Spleen (tissue), 11 donors: ENCODE measurements around the gene CCSER2. TPM values are rescaled to one million over a fixed set of nuclear protein-coding genes. Genes with fewer than 3 reads are reported as not detected.

Experiments used
- DNase-seq: peaks from one replicate; pipeline ENCODE4 v3.0.0-alpha.2; 2020
- H3K27ac ChIP-seq, 8 donors: fragments of 200-600 bp; sonication (generic) in 7 of 8; 1 replicate in 4 of 8; 2 replicates in 4 of 8; pipeline versions ENCODE4 v1.5.0 to v1.8.0; 2016 to 2021; ENCODE audit warnings: inconsistent platforms in 4 of 8, mild to moderate bottlenecking in 4 of 8, moderate library complexity in 1 of 8
- H3K27me3 ChIP-seq, 7 donors: fragments of 200-600 bp; sonication (generic) in 6 of 7; replicated peaks in 1 of 7; 1 replicate in 4 of 7; 2 replicates in 3 of 7; pipeline versions ENCODE4 v1.5.0 to v1.8.0; 2016 to 2021; ENCODE audit warnings: inconsistent platforms in 3 of 7, mild to moderate bottlenecking in 1 of 7
- H3K36me3 ChIP-seq, 6 donors: fragments of 200-600 bp; sonication (generic) in 5 of 6; 1 replicate in 4 of 6; 2 replicates in 2 of 6; pipeline versions ENCODE4 v1.5.0 to v1.8.0; 2016 to 2021; ENCODE audit warnings: inconsistent platforms in 2 of 6
- H3K4me1 ChIP-seq, 6 donors: fragments of 200-600 bp; sonication (generic) in 5 of 6; 1 replicate in 3 of 6; 2 replicates in 3 of 6; pipeline versions ENCODE4 v1.5.0 to v1.8.0; 2016 to 2021; ENCODE audit warnings: inconsistent platforms in 3 of 6
- H3K4me3 ChIP-seq, 8 donors: fragments of 200-600 bp; sonication (generic) in 7 of 8; 1 replicate in 4 of 8; 2 replicates in 4 of 8; pipeline versions ENCODE4 v1.5.0 to v1.8.0; 2016 to 2021; ENCODE audit warnings: inconsistent platforms in 4 of 8, mild to moderate bottlenecking in 4 of 8, moderate library complexity in 2 of 8
- H3K9me3 ChIP-seq, 8 donors: fragments of 200-600 bp; sonication (generic) in 7 of 8; 1 replicate in 4 of 8; 2 replicates in 4 of 8; pipeline versions ENCODE4 v1.5.0 to v1.8.0; 2016 to 2021; ENCODE audit warnings: inconsistent platforms in 4 of 8
- POLR2A ChIP-seq, 3 donors: fragments of 450-650 bp; IDR thresholded peaks; one replicate each; pipeline ENCODE4 v1.5.1; 2017; ENCODE audit warnings: antibody characterized with exemption in 3 of 3, mild to moderate bottlenecking in 1 of 3
- POLR2AphosphoS5 ChIP-seq, 3 donors: sonication (generic); formaldehyde crosslinking; IDR thresholded peaks; one replicate each; pipeline ENCODE4 v1.5.1; 2017; ENCODE audit warnings: antibody characterized with exemption in 3 of 3
- WGBS, 5 donors: extraction: QIAGEN DNeasy Blood & Tissue Kit in 3 of 5; methylation state at CpG; one replicate each; pipeline versions ENCODE4 v1.1.5 to v1.1.7; 2013 to 2018; 5-methylcytosine and 5-hydroxymethylcytosine counted together
- intact Hi-C: fragments of 100-400 bp; cut with DNase I; formaldehyde crosslinking; loops from one replicate; pipeline ENCODE4 v1.15.0; 2023; ENCODE audit warnings: low total_unique reads
- polyA plus RNA-seq, 3 donors: library from polyadenylated mRNA; stranded (reverse); fragments of 200-250 nt; gene quantifications; one replicate each; pipeline ENCODE4 v1.2.1, GENCODE V29; 2013
- total RNA-seq, 7 donors: library from RNA; depleted of rRNA in 3 of 7; stranded (reverse); fragments of >200 nt in 3 of 7; fragmentation: NEBNext Ultra II Directional in 4 of 7; extraction: Animal tissue kit (Norgen Biotek cat#: 25700) in 4 of 7; gene quantifications; one replicate each; pipeline versions ENCODE4 v1.1.0 to v1.2.1, GENCODE V29; 2016 to 2021
- TF ChIP-seq, protein P1 (sequence below), 11 experiments: fragments of 200-600 bp in 7 of 11; fragments of 450-650 bp in 4 of 11; sonication (generic) in 4 of 11; IDR thresholded peaks in 8 of 11; conservative IDR thresholded peaks in 3 of 11; 1 replicate in 7 of 11; 2 replicates in 4 of 11; pipeline versions ENCODE4 v1.4.0 to v1.8.0; 2016 to 2021; ENCODE audit warnings: antibody characterized with exemption in 11 of 11, inconsistent platforms in 4 of 11, mild to moderate bottlenecking in 1 of 11
- donor health status: healthy with polysubstance abuse.
- donor health status: DM: no; HTN: no; CAD: no; lungs with moderate emphysema.
- donor health status: DM: no; HTN: no; CAD: no.
- donor health status: Bipolar disorder and iron deficiency.
- donor health status: healthy.
- donor health status: DM: no; HTN: no; CAD: no.
- donor health status: DM: yes; HTN: yes; CAD: no.

The CCSER2 gene
- total and polyA plus RNA-seq, 10 donors: 5.3 to 61.4 (median 45.2) TPM

DNA sequence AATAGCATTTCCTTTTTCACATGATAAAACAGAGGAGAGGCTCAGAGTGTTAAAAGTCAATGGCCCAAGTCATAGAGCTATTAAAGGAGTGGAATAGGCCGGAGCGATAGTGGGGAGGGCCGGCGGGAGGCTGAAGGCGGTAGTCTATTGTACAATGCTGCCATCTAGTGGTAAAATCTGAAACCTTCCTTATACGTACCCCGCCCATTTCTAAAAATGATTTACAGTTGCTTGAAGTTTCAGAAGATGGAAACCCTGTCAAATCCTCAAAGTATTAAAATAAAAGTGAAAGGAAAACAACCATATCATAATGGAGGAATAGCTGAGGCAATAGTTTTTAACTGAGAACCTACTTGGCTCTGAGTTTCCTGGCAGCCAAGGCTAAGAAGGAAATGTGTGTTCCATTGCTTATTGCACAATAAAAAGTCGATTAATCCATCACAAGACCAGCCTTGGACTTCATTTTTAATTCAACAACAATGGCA lies 209.1 kb downstream of the CCSER2 start:
- DNase-seq: no peak
- TF ChIP-seq, protein P1, sequence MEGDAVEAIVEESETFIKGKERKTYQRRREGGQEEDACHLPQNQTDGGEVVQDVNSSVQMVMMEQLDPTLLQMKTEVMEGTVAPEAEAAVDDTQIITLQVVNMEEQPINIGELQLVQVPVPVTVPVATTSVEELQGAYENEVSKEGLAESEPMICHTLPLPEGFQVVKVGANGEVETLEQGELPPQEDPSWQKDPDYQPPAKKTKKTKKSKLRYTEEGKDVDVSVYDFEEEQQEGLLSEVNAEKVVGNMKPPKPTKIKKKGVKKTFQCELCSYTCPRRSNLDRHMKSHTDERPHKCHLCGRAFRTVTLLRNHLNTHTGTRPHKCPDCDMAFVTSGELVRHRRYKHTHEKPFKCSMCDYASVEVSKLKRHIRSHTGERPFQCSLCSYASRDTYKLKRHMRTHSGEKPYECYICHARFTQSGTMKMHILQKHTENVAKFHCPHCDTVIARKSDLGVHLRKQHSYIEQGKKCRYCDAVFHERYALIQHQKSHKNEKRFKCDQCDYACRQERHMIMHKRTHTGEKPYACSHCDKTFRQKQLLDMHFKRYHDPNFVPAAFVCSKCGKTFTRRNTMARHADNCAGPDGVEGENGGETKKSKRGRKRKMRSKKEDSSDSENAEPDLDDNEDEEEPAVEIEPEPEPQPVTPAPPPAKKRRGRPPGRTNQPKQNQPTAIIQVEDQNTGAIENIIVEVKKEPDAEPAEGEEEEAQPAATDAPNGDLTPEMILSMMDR (IDR thresholded peaks at IDR 0.05 in 8 of 11, conservative IDR thresholded peaks at IDR 0.05 in 3 of 11): peak; percentile 51 to 90 (median 83)
- TF ChIP-seq POLR2A (IDR thresholded peaks at IDR 0.05): no peak
- Histone ChIP-seq H3K27ac (no peak overlapping the region), H3K4me3 (no peak overlapping the region), H3K27me3 (peaks cover 0 to 48% (median 14%) of the 10 kb centered on the region in 7 donors), H3K4me1 (peaks cover 0 to 18% (median 15%) of the 10 kb centered on the region in 6 donors), H3K9me3 (no peaks in the 10 kb centered on the region), H3K36me3 (no peaks in the 10 kb centered on the region)
- WGBS, 5 donors: 9 to 15% (median 12%) methylated on average over 8 of the region's 8 CpGs
- intact Hi-C loops: loop anchor here (2.0 kb wide), 2 partner anchors 163 to 275 kb away; no protein-coding TSS in a partner anchor

GRCh38 chr10:84538036-84538435 lies 209.6 kb downstream of the CCSER2 start:
- no peak for TF ChIP-seq POLR2AphosphoS5 (IDR thresholded peaks at IDR 0.05)
- TF ChIP-seq, protein P1 (IDR thresholded peaks at IDR 0.05 in 8 of 11, conservative IDR thresholded peaks at IDR 0.05 in 3 of 11): no peak
- no peak for TF ChIP-seq POLR2A (IDR thresholded peaks at IDR 0.05)
- intact Hi-C loops: no loop called here
- WGBS, 5 donors: 86 to 94% (median 91%) methylated on average over 4 of the region's 4 CpGs

GRCh38 chr10:84539216-84539615 lies 210.8 kb downstream of the CCSER2 start:
- Histone ChIP-seq H3K9me3 (no peaks in the 10 kb centered on the region), H3K4me1 (peaks cover 0 to 18% (median 15%) of the 10 kb centered on the region in 6 donors), H3K4me3 (no peak overlapping the region), H3K27me3 (peaks cover 0 to 57% (median 14%) of the 10 kb centered on the region in 7 donors), H3K27ac (no peak overlapping the region), H3K36me3 (no peaks in the 10 kb centered on the region)
- 68 to 80% (median 77%) methylated on average over 3 of the region's 3 CpGs for WGBS, 5 donors
- TF ChIP-seq, protein P1 (IDR thresholded peaks at IDR 0.05 in 8 of 11, conservative IDR thresholded peaks at IDR 0.05 in 3 of 11): no peak
- TF ChIP-seq POLR2A (IDR thresholded peaks at IDR 0.05) (no peak), POLR2AphosphoS5 (IDR thresholded peaks at IDR 0.05) (no peak)
- intact Hi-C loops: no loop called here
- DNase-seq: no peak

More at GRCh38 chr10:84538036-84538435, 209.6 kb downstream of the CCSER2 start:
- Histone ChIP-seq H3K36me3 (no peaks in the 10 kb centered on the region), H3K4me3 (no peak overlapping the region), H3K27me3 (peaks cover 0 to 54% (median 14%) of the 10 kb centered on the region in 7 donors), H3K9me3 (no peaks in the 10 kb centered on the region), H3K4me1 (peaks cover 0 to 18% (median 15%) of the 10 kb centered on the region in 6 donors), H3K27ac (no peak overlapping the region)
- DNase-seq: no peak

GRCh38 chr10:84540022-84540616 lies 211.7 kb downstream of the CCSER2 start:
- Histone ChIP-seq H3K27me3 (peaks cover 0 to 53% (median 14%) of the 10 kb centered on the region in 7 donors), H3K9me3 (no peaks in the 10 kb centered on the region), H3K4me3 (peak overlapping the region in 3 of 8 donors; percentile 36 to 66 (median 45)), H3K27ac (no peak overlapping the region), H3K36me3 (no peaks in the 10 kb centered on the region), H3K4me1 (peaks cover 0 to 18% (median 15%) of the 10 kb centered on the region in 6 donors)
- DNase-seq: no peak
- WGBS, 5 donors: 3 to 44% (median 34%) methylated on average over 5 to 8 of the region's 8 CpGs
- no peak for TF ChIP-seq POLR2A (IDR thresholded peaks at IDR 0.05)
- TF ChIP-seq POLR2AphosphoS5 (IDR thresholded peaks at IDR 0.05): no peak
- TF ChIP-seq, protein P1 (IDR thresholded peaks at IDR 0.05 in 8 of 11, conservative IDR thresholded peaks at IDR 0.05 in 3 of 11): no peak
- intact Hi-C loops: loop anchor here (5.0 kb wide), 1 partner anchor 1837 kb away; no protein-coding TSS in a partner anchor
